ENCODE results near the gene NRSN2.

Gene NRSN2

DNA sequence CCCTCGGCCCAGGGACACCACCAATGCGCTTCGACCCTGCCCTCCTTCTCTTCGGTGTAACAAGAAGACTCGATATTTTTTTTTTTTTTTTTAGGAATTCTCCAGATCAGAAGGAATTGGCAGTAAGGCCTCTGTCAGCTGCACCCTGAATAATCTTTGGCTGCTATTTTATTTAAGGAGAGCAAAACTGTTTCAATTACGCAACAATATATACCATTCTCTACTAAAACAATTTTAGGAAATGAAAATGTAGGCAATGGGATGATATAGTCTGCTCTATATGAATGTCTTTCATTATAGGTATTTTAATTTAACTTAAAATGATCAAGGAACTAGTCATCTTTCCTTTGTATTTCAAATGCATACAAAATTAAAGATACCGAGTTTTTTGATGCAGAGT is 36.3 kb upstream of the NRSN2 start:
- peak overlapping the region; percentile 19; the same call in 1 of the 2 replicates for H3K4me3 ChIP-seq (ENCODE audit: low read length)
- H3K27ac ChIP-seq (ENCODE audit: low read length) = no peak overlapping the region
- no peaks in the 10 kb centered on the region for H3K36me3 ChIP-seq (ENCODE audit: insufficient read depth, low read depth, low read length)
- peaks cover 12% of the 10 kb centered on the region; the same call in 1 of the 2 replicates for H3K4me1 ChIP-seq (ENCODE audit: insufficient read depth, low read length)
- no peaks in the 10 kb centered on the region for H3K9me3 ChIP-seq (ENCODE audit: insufficient read depth, low read depth, low read length)
- peak overlapping the region; percentile 35; the same call in 1 of the 2 replicates for H3K9ac ChIP-seq (ENCODE audit: low read depth, low read length)
- no peaks in the 10 kb centered on the region for H3K27me3 ChIP-seq (ENCODE audit: insufficient read depth, low read length)

DNA sequence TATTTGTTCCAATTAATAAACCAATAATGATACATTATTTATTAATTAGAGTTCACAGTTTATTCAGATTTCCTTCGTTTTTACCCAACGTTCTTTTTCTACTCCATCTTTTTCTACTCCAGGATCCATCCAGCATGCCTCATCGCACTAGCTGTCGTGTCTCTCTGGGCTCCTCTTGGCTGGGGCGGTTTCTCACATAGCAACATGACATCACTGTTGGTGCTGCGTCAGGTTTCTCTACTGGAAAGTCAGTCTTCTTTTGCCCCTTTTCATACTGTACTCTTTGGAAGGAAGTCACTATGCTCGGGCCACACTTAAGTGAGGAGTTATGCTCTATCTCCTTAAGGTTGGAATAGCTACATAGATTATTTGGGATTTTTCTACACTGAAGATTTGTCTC is 35.3 kb upstream of the NRSN2 start:
- no peak overlapping the region for H3K9ac ChIP-seq (ENCODE audit: low read depth, low read length)
- H3K9me3 ChIP-seq (ENCODE audit: insufficient read depth, low read depth, low read length) = no peaks in the 10 kb centered on the region
- no peaks in the 10 kb centered on the region for H3K36me3 ChIP-seq (ENCODE audit: insufficient read depth, low read depth, low read length)
- no peak overlapping the region for H3K27ac ChIP-seq (ENCODE audit: low read length)
- H3K27me3 ChIP-seq (ENCODE audit: insufficient read depth, low read length) = no peaks in the 10 kb centered on the region
- peaks cover 12% of the 10 kb centered on the region; the same call in 1 of the 2 replicates for H3K4me1 ChIP-seq (ENCODE audit: insufficient read depth, low read length)
- no peak overlapping the region for H3K4me3 ChIP-seq (ENCODE audit: low read length)

DNA sequence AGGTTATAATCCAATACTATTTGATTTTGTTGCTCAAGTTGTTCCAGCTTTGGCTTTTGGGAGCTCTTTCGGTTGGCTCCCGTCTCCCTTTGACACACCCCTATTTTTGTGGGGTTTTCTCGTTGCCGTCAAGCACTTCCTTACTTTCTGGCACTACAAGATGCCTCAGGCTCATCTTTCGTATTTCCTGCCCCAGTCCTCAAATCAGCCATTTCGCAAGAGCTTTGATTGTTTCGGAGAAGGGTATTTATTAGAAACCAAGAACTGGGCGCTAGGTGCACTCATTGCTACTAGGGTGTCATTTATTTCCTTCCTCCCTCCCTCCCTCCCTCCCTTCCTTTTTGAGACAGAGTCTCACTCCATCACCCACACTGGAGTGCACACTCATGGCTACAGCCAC is 34.8 kb upstream of the NRSN2 start:
- H3K27ac ChIP-seq (ENCODE audit: low read length) = no peak overlapping the region
- H3K4me3 ChIP-seq (ENCODE audit: low read length) = no peak overlapping the region
- no peaks in the 10 kb centered on the region for H3K36me3 ChIP-seq (ENCODE audit: insufficient read depth, low read depth, low read length)
- peaks cover 12% of the 10 kb centered on the region; the same call in 1 of the 2 replicates for H3K4me1 ChIP-seq (ENCODE audit: insufficient read depth, low read length)
- no peaks in the 10 kb centered on the region for H3K27me3 ChIP-seq (ENCODE audit: insufficient read depth, low read length)
- H3K9me3 ChIP-seq (ENCODE audit: insufficient read depth, low read depth, low read length) = no peaks in the 10 kb centered on the region
- H3K9ac ChIP-seq (ENCODE audit: low read depth, low read length) = no peak overlapping the region

DNA sequence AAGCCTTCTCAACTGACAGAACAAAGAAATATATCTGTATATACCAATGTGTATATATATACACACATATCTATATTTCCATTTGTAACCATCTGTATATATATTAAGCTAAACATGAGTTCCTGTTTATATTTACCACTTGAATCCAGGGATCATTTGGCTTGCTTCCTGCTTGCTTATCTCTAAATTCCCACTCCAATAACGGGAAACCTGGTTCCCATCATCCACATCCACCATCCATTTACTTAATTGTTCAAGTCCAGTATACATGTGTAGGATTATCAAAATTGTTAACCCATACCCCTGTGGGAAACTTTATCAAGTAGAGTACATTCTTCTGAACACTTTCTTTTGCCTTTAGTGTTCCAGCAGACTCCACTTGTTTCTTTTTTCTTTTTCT is 34.0 kb upstream of the NRSN2 start:
- Histone ChIP-seq H3K27me3 (ENCODE audit: insufficient read depth, low read length) (no peaks in the 10 kb centered on the region), H3K27ac (ENCODE audit: low read length) (no peak overlapping the region), H3K9me3 (ENCODE audit: insufficient read depth, low read depth, low read length) (no peaks in the 10 kb centered on the region), H3K4me3 (ENCODE audit: low read length) (no peak overlapping the region), H3K9ac (ENCODE audit: low read depth, low read length) (no peak overlapping the region), H3K36me3 (ENCODE audit: insufficient read depth, low read depth, low read length) (no peaks in the 10 kb centered on the region), H3K4me1 (ENCODE audit: insufficient read depth, low read length) (peaks cover 12% of the 10 kb centered on the region; the same call in 1 of the 2 replicates)

DNA sequence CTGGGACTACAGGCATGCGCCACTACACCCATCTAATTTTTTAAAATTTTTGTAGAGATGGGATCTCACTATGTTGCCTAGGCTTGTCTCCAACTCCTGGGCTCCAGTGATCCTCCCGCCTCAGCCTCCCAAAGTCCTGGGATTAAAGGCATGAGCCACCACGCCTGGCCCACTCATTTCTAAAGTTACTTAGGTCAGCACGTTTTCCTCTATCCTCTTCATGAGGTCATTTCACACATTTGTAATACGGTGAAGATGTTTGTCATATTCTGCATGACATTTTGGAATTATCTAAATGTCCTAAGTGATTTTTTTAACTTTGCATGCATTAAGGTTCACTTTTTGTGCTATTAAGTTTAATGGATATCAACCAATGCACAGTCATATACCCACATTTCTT is 33.5 kb upstream of the NRSN2 start:
- Histone ChIP-seq H3K36me3 (ENCODE audit: insufficient read depth, low read depth, low read length) (no peaks in the 10 kb centered on the region), H3K4me1 (ENCODE audit: insufficient read depth, low read length) (peaks cover 12% of the 10 kb centered on the region; the same call in 1 of the 2 replicates), H3K9me3 (ENCODE audit: insufficient read depth, low read depth, low read length) (no peaks in the 10 kb centered on the region), H3K27me3 (ENCODE audit: insufficient read depth, low read length) (no peaks in the 10 kb centered on the region), H3K27ac (ENCODE audit: low read length) (no peak overlapping the region), H3K9ac (ENCODE audit: low read depth, low read length) (no peak overlapping the region), H3K4me3 (ENCODE audit: low read length) (no peak overlapping the region)

DNA sequence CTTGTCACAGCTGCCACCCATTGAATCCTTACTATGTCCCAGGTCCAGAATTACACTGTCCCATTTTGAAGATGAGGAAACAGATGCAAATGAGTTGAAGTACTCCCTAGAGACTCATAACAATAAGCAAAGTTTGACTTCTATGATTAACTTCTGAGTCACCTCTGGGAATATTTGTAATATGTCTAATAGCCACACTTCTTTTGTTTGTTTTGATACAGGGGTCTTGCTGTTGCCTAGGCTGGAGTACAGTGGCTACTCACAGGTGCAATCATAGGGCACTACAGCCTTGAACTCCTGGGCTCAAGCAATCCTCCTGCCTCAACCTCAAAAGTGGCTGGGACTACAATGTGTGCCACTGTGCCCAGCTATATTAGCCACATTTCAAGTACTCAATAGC is 33.0 kb upstream of the NRSN2 start:
- Histone ChIP-seq H3K4me3 (ENCODE audit: low read length) (no peak overlapping the region), H3K4me1 (ENCODE audit: insufficient read depth, low read length) (peaks cover 10% of the 10 kb centered on the region; the same call in 1 of the 2 replicates), H3K27ac (ENCODE audit: low read length) (no peak overlapping the region)

DNA sequence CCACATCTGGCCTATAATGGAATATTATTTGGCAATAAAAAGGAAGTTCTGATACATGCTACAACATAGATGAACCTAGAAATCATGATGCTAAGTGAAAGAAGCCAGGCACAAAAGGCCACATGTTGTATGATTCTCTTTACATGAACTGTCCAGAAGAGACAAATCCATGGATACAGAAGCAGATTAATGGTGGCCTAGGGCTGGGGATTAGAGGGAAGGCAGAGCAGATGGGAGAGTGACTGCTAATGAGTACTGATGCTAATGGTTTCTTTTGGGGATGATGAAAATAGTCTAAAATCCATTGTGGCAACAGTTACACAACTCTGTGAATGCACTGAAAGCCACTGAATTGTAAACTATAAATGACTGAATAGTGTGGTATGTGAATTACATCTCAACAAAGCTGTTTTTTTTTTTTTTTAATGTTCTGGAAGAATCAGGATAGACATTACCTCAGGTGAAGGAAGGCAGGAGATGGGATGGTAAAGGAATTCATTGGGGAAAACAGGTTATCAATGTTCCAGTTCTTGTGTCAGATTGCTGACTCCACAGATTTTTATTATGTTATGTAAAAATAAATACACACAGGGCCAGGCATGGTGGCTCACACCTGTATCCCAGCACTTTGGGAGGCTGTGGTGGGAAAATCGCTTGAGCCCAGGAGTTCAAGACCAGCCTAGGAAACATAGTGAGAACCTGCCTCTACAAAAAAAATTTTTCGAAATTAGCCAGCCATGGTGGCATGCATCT is 30.4 kb upstream of the NRSN2 start:
- Histone ChIP-seq H3K9me3 (ENCODE audit: insufficient read depth, low read depth, low read length) (no peaks in the 10 kb centered on the region), H3K27ac (ENCODE audit: low read length) (no peak overlapping the region), H3K27me3 (ENCODE audit: insufficient read depth, low read length) (no peaks in the 10 kb centered on the region), H3K4me1 (ENCODE audit: insufficient read depth, low read length) (no peaks in the 10 kb centered on the region), H3K4me3 (ENCODE audit: low read length) (no peak overlapping the region), H3K9ac (ENCODE audit: low read depth, low read length) (no peak overlapping the region), H3K36me3 (ENCODE audit: insufficient read depth, low read depth, low read length) (no peaks in the 10 kb centered on the region)

More for the DNA sequence above, 33.0 kb upstream of the NRSN2 start:
- Histone ChIP-seq H3K9ac (ENCODE audit: low read depth, low read length) (no peak overlapping the region), H3K9me3 (ENCODE audit: insufficient read depth, low read depth, low read length) (no peaks in the 10 kb centered on the region), H3K27me3 (ENCODE audit: insufficient read depth, low read length) (no peaks in the 10 kb centered on the region), H3K36me3 (ENCODE audit: insufficient read depth, low read depth, low read length) (no peaks in the 10 kb centered on the region)

DNA sequence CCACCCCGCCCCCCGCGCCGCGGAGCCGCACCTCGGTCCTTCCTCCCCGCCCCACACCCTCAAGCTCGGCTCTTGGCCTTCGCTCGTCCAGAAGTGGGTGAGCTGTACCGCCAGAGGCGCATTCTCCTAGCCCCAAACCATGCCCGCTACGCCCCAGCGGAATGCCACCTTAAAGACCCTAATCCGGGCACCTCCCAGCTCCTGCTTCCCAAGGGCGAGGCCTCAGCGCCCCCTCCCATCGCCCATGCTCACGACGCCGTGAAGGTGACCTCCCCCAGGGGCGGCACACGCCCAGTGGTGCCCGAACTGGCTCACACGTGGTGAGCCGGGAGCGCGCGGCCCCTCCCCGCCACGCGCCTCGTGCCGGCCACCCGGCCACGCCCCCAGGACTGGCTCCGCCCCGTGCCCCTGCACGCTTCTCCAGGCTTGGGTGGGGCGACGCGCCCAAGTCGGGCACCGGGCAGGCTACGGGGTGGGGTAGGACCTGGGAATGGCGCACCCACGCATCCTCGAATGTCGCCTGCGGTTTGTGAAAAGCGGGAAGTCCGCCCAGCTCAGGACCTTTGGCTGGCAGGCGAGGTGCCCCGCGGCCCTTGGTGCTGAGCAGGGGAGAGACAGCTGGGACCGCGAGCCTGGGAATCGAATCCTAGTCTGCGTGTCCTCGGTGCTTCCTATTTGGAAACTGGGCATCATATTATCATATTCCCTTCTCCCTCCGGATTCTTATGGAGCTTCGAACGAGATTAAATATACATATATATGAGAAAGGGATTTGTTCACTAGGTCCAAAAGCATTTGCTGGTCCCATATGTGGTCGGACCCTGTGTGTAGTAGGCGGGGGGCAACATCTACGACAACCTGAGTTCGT is 22.5 kb upstream of the NRSN2 start:
- Histone ChIP-seq H3K27ac (ENCODE audit: low read length) (peak overlapping the region; percentile 90), H3K4me1 (ENCODE audit: insufficient read depth, low read length) (peaks cover 23% of the 10 kb centered on the region), H3K9me3 (ENCODE audit: insufficient read depth, low read depth, low read length) (no peaks in the 10 kb centered on the region), H3K27me3 (ENCODE audit: insufficient read depth, low read length) (no peaks in the 10 kb centered on the region), H3K36me3 (ENCODE audit: insufficient read depth, low read depth, low read length) (peaks cover 9% of the 10 kb centered on the region), H3K9ac (ENCODE audit: low read depth, low read length) (peak overlapping the region; percentile 91; the same call in 1 of the 2 replicates), H3K4me3 (ENCODE audit: low read length) (peak overlapping the region; percentile 94)

DNA sequence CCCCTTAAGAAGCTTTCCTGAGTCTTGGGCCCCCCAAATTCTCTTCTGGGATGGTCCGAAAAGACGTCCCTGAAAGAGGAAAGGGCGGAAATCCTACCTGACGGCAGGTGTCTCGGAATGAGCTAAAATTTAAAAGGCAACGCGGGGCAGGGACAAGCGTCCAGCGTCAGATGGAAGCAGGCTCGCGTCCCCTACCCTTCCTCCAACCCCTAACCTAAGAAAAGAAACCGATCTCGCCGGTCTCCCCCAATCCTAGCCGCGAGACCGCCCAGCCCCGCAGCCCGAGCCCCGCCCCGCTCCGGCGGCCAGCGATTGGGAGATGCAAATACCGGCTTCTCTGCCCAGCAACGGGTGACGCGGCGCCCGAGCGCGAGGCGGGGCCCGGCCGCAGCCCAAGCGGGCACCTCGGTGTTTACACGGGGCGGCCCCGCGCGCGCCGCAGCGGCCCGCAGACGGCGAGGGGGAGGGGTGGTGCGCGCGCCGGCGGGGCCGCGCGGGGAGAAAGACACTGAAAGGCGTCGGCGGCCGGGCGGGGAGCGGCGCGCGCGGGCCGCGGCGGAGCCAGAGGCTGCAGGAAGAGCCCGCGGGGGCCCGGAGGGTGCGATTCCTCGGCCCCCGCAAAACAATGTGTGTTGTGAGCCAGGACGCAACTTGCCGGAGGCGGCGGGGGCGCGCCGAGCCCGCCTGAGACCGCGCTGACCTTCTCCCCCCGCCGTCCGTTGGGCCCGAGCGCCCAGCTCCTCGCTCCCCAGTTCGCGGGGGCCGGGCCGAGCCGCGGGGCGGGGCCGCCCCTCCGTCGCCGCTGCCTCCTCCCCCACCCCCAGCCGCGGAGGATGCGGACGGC is 21.6 kb upstream of the NRSN2 start, which contains the start of gene SOX12:
Gene SOX12, plus strand, starts transcription at position 508 of the 844 bp plus-strand sequence. CDS start 373 bp downstream, outside the sequence.
- Histone ChIP-seq H3K27me3 (ENCODE audit: insufficient read depth, low read length) (no peaks in the 10 kb centered on the region), H3K9me3 (ENCODE audit: insufficient read depth, low read depth, low read length) (no peaks in the 10 kb centered on the region), H3K4me1 (ENCODE audit: insufficient read depth, low read length) (peaks cover 28% of the 10 kb centered on the region), H3K36me3 (ENCODE audit: insufficient read depth, low read depth, low read length) (peaks cover 9% of the 10 kb centered on the region), H3K27ac (ENCODE audit: low read length) (peak within 1 kb of the TSS; percentile 90), H3K4me3 (ENCODE audit: low read length) (peak within 1 kb of the TSS; percentile 94), H3K9ac (ENCODE audit: low read depth, low read length) (peak within 1 kb of the TSS; percentile 91; the same call in 1 of the 2 replicates)

DNA sequence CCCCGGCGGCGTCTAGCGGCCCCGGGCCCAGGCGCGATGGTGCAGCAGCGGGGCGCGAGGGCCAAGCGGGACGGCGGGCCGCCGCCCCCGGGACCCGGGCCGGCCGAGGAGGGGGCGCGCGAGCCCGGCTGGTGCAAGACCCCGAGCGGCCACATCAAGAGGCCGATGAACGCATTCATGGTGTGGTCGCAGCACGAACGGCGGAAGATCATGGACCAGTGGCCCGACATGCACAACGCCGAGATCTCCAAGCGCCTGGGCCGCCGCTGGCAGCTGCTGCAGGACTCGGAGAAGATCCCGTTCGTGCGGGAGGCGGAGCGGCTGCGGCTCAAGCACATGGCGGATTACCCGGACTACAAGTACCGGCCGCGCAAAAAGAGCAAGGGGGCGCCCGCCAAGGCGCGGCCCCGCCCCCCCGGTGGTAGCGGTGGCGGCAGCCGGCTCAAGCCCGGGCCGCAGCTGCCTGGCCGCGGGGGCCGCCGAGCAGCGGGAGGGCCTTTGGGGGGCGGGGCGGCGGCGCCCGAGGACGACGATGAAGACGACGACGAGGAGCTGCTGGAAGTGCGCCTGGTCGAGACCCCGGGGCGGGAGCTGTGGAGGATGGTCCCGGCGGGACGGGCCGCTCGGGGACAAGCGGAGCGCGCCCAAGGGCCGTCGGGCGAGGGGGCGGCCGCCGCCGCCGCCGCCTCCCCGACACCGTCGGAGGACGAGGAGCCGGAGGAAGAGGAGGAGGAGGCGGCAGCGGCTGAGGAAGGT is 20.8 kb upstream of the NRSN2 start:
- peak overlapping the region; percentile 60 for H3K27ac ChIP-seq (ENCODE audit: low read length)
- no peaks in the 10 kb centered on the region for H3K9me3 ChIP-seq (ENCODE audit: insufficient read depth, low read depth, low read length)
- peaks cover 9% of the 10 kb centered on the region for H3K36me3 ChIP-seq (ENCODE audit: insufficient read depth, low read depth, low read length)
- H3K27me3 ChIP-seq (ENCODE audit: insufficient read depth, low read length) = no peaks in the 10 kb centered on the region
- H3K4me1 ChIP-seq (ENCODE audit: insufficient read depth, low read length) = peaks cover 29% of the 10 kb centered on the region
- H3K9ac ChIP-seq (ENCODE audit: low read depth, low read length) = peak overlapping the region; percentile 91; the same call in 1 of the 2 replicates
- peak overlapping the region; percentile 92 for H3K4me3 ChIP-seq (ENCODE audit: low read length)

All from iPS-20b (cell line).